ENCODE results near the gene SMAD6.

Gene SMAD6
- 0 to 0.14 reads per million in 2 donors for total RNA-seq

DNA sequence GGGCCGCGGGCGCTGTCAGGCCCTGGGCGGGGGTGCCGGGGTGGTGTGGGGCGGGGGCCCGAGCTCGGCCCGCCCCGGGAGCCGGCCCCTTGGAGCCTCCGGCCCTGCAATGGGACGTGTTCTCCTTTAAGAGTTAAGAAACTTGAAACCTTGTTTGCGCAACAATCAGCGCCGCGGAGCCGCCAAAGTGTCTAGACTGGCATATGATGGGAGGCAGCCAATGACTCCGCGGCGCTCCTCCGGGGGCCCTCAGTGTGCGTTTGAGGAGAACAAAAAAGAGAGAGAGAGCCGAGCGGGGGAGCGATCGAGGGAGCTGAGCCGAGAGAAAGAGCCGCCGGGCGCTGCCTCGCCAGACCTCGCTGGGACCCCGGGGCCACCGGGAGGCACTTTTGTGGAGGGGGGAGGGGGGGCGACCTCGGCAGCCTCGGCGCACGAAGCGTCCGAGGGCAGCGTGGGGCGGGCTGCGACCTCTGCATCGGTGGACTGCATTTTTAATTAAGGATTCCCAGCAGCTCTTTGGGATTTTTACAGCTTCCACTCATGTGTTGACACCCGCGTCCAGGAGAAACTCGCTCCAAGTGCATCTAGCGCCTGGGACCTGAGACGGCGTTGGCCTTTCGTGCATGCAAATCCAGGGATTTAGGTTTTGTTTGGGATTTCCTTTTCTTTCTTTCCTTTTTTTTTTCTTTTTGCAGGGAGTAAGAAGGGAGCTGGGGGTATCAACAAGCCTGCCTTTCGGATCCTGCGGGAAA, at the start of gene SMAD6:
Gene SMAD6 (plus strand): TSS at position 202 of the 752 bp plus-strand sequence. CDS start 1,023 bp downstream, outside the sequence.
- DNase-seq: peak; percentile 51

- no peak for DNase-seq
These were observed 49.2 kb upstream of the SMAD6 start for GRCh38 chr15:66652806-66653205.

GRCh38 chr15:66653398-66653797, 48.6 kb upstream of the SMAD6 start:
- DNase-seq: no peak

GRCh38 chr15:66653852-66654251, 48.2 kb upstream of the SMAD6 start:
- no peak for DNase-seq

- DNase-seq: no peak
These were observed 47.7 kb upstream of the SMAD6 start for GRCh38 chr15:66654361-66654738.

DNA sequence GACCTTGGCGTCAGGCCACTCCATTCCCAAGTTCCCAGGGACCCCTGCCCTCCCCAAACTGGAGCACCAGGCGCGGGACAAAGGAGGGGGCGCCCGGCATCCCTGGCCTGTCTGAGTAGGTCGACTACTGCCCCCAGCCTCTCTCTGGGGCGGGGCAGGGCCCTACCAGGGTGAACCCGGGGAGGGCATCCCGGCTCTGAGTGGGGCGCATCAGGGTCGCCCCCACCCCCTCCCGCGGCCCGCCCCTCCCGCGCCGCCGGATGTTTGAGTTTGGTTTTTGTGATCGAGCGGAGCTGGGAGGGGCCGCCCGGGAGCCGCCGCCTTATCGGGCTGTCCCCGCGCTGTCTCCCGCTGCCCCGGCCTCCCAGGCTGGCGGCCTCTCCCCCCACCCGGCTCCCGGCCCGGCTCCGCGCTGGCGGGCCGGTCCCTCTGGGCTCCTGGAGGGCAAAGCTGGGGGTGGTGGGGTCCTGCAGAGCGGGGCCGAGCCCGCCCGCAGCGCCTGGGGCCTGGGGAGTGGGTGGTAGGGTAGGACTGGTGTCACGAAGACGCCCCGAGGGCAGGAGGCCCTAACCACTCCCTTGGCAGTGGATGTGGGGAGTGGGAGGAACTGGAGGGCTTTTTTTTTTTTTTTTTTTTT, 47.2 kb upstream of the SMAD6 start:
- DNase-seq: no peak

GRCh38 chr15:66655511-66655910, 46.5 kb upstream of the SMAD6 start:
- no peak for DNase-seq

DNA sequence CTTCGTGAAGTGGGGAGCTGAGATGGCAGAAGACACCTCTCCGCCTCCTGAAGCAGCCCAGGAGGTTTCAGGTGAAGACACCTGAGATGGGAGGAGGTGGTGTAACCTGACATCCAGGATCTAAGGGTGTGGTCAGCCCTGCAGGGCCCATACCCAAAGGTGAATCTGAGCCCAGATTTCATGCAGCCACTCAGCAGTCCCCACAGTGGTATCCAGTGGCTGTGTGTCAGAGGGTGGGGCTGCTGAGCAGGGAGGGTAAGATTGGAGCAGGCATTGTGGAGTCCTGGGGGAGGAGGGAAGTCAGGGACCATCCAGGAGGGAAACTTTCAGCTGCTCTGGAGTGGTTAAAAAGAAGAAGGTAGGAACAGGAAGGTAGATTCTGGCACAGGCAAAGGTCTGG, 46.0 kb upstream of the SMAD6 start:
- no peak for DNase-seq

DNA sequence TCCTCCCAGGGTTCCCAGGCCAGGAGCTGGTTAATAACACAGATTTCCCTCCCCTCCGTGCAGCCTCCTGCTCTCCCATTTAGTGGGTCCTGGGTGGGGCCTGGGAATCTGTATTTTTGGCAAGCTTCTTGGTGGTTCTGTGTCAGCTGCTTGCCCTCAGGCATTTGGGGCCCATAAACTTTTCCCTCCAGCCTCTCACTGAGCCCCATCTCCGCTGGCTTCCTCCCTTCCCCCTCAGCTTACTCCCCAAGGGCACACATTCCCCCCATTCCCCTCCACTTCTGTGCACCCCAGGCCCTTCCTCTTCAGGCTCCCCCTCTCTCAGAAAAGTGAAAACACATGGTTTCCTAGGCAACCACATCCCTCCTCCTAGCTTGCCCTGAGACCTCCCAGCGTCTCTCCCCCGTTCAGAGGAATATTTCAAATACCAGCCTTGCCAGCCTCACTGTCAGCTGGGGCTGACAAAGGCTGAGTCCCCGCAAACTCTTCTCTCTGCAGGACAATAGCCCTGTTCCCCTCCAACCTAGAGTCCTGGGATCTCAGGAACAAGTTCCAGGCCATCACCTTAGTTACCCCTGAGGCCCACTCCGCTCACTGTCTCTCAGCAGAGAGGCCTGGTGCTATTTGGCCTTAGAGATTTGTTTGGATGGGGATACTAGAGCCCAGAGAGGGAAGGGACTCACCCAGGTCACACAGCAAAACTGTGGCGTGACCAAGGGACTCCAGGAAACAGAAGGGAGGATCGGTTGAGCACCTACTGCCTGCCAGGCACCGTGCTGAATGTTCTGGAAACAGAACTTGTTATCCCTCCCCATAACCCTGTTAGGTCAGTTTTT, 44.6 kb upstream of the SMAD6 start:
- DNase-seq: no peak

- DNase-seq: no peak
These were observed 44.0 kb upstream of the SMAD6 start for GRCh38 chr15:66658044-66658443.

DNA sequence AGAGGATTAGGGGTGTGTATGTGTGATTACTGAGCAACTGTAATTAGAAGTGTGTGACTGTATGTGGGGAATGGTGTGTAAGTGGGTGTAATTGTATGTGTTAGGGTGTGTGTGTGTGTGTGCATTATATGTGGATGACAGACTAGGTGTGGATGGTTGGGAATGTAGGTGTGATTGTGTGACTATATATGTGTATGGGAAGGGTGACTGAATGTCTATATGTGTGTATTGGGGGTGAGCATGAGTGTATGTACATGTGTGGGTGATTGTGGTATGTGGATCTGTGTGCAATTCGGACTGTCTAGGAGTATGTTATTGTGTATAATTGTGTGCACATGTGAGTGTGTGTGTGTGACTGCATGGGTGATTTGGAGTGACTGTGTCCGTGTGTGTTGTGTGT, 43.2 kb upstream of the SMAD6 start:
- DNase-seq: no peak

DNA sequence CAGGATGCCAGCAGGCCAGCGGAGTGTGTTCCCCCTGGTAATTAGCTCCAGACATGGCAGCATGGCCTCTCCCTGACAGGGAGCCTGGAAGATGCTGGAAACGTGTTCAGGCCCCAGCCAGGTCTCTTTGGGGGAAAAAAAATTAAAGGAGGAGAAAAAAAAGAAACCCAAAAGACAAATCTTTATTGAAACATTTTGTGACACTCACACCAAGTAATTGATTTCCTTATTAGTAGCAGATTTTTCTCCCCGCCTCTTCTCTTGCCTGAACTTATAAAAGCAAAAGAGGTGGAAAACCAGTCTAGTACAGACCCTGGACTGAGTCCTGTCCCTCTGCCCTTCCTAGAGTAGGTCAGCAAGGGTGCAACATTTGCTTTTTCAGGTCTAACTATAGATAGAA, 42.7 kb upstream of the SMAD6 start:
- no peak for DNase-seq

DNA sequence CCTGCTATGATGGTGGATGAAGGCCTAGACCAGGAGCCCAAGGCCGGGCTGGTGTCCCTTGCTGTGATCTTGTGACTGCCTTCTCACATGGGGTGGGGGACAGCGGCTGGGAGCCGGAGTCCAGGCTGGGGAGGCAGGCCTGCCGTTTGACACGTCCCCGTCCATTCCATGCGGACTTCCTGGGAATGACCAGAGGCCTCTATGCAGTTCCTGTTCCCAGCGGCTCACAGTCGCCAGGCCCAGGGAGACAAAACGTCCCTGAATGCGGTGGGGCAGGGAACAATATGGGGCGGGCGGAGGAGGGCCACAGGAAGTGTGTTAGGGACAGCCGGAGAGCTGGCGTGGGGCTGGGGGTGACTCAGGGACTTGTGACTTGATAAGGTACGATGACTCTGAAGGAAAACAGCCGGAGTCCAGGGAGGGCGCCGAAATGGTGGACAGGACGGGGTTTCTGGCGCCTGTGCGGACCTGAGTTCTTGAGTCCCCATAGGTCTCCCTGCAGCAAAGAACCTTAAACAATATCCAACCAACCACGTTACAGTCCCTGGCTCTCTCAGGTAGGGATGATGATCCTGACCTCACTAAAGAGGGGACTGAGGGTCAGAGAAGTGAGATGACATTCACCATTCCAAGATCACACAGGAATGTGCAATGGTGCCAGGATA, 40.5 kb upstream of the SMAD6 start:
- DNase-seq: no peak

- DNase-seq: no peak
These were observed 39.5 kb upstream of the SMAD6 start for GRCh38 chr15:66662522-66662921.

DNA sequence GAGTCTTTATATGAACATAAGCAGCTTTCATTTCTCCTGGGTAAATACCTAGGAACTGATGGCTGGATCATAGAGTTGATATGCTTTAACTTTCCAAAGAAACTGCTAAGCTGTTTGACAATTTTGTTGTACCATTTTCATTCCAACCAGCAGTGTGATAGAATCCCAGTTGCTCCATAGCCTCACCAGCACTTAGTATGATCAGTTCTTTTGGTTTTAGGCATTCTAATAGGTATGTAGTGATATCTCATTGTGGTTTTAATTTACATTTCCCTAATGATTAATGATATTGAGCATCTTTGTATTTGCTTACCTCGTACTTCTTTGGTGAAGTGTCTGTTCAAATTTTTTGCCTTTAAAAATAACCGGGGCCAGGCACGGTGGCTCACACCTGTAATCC, 38.4 kb upstream of the SMAD6 start:
- no peak for DNase-seq

DNA sequence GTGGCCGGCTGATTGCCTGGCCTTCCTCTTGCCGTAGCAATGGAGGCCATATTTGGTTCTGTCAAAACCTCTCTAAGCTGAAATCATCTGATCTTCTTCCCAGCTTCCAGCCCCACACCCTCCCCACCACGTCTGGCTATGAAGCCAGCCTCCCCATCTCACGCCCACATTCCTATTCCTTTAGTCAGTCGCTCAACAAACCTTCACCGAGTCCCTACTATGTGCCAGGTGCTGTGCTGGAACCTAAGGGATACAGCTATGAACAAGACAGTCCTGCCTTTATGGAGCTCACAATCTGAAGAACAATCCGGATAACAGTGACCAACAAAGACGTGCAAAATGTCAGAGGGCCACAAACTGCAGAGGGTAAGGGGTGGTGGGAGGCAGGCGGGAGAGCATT, 31.9 kb upstream of the SMAD6 start:
- no peak for DNase-seq

- no peak for DNase-seq
These were observed 31.1 kb upstream of the SMAD6 start for GRCh38 chr15:66670762-66671580.

DNA sequence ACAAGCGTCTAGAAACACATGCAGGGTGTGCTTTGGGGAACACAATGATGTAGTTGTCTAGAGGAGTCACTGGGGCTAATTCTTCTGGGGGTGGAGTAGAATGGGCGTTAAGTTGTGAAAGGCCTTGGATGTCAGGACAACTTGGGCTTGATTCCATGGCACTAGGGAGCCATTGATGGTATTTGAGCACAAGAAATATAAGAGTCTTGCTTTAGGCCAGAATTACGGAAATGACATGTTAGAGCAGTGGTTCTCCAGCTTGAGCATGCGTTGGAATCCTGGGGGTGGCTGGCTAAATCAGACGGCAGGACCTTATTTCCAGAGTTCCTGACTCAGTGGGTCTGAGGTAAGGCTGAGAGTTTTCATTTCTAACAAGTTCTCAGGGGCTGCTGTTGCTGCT, 29.2 kb upstream of the SMAD6 start:
- no peak for DNase-seq

- peak; percentile 13 for DNase-seq
These were observed 28.4 kb upstream of the SMAD6 start for GRCh38 chr15:66673410-66674322.

GRCh38 chr15:66674756-66675155, 27.3 kb upstream of the SMAD6 start:
- no peak for DNase-seq

GRCh38 chr15:66675446-66675845, 26.6 kb upstream of the SMAD6 start:
- no peak for DNase-seq
